ENCODE data around the gene NUFIP2. TPM values are rescaled to one million over a fixed set of nuclear protein-coding genes. Genes with fewer than 3 reads are reported as not detected.

Gene NUFIP2
- total RNA-seq, 1 experiment from 2014 or later: 93.1 TPM

GRCh38 chr17:29327412-29327811, 33.5 kb upstream of the NUFIP2 start (continued):
- TF ChIP-seq PREB (CRISPR knock-in tag; IDR thresholded peaks at IDR 0.05; ENCODE audit: borderline replicate concordance) (no peak), CREB1 (CRISPR knock-in tag; IDR thresholded peaks at IDR 0.05) (no peak), USF1 (CRISPR knock-in tag; IDR thresholded peaks at IDR 0.05) (no peak)

- Mint-ChIP-seq H3K4me1 (no peaks in the 10 kb centered on the region), H3K36me3 (no peaks in the 10 kb centered on the region), H3K27me3 (ENCODE audit: low read depth) (peaks cover 3% of the 10 kb centered on the region; the same call in 1 of the 2 replicates), H3K9me3 (no peaks in the 10 kb centered on the region), H3K27ac (no peak overlapping the region), H3K4me3 (no peak overlapping the region)
- ChIA-PET POLR2A (no interaction called here), CTCF (interaction anchor here (0.7 kb wide), 1 partner anchor 209 kb away, joined by 3 read pairs; no protein-coding TSS in a partner anchor)
- DNase-seq (ENCODE audit: low spot score): no peak
- no peak for TF ChIP-seq TP53 (CRISPR knock-in tag; IDR thresholded peaks at IDR 0.05)
- TF ChIP-seq KAT7 (CRISPR knock-in tag; IDR thresholded peaks at IDR 0.05; ENCODE audit: borderline replicate concordance): no peak
- no peak for TF ChIP-seq AR (CRISPR knock-in tag; IDR thresholded peaks at IDR 0.05)
- TF ChIP-seq ZNF121 (CRISPR knock-in tag; IDR thresholded peaks at IDR 0.05): peak; percentile 50; the same call in 1 of the 2 replicates
- no peak for TF ChIP-seq GABPB1 (CRISPR knock-in tag; IDR thresholded peaks at IDR 0.05)
- ATAC-seq: no peak
Observed at GRCh38 chr17:29326023-29326813, 32.3 kb upstream of the NUFIP2 start.

GRCh38 chr17:29322363-29322762, 28.4 kb upstream of the NUFIP2 start:
- Mint-ChIP-seq H3K36me3 (no peaks in the 10 kb centered on the region), H3K4me3 (no peak overlapping the region), H3K4me1 (no peaks in the 10 kb centered on the region), H3K27ac (no peak overlapping the region), H3K9me3 (no peaks in the 10 kb centered on the region), H3K27me3 (ENCODE audit: low read depth) (peaks cover 3% of the 10 kb centered on the region; the same call in 1 of the 2 replicates)
- no peak for ATAC-seq
- POLR2A ChIA-PET: no interaction called here
- no peak for TF ChIP-seq JUN (CRISPR knock-in tag; IDR thresholded peaks at IDR 0.05)
- TF ChIP-seq MXD4 (CRISPR knock-in tag; IDR thresholded peaks at IDR 0.05; ENCODE audit: borderline replicate concordance): no peak
- no peak for TF ChIP-seq ZNF671 (CRISPR knock-in tag; IDR thresholded peaks at IDR 0.05)
- TF ChIP-seq PRDM15 (CRISPR knock-in tag; IDR thresholded peaks at IDR 0.05): no peak
- no peak for TF ChIP-seq ATF2 (CRISPR knock-in tag; IDR thresholded peaks at IDR 0.05; ENCODE audit: borderline replicate concordance, low read depth)
- CTCF ChIA-PET: no interaction called here
- DNase-seq (ENCODE audit: low spot score): no peak

Measured in WTC11 (cell line).